ENCODE data around the gene TRPM8.

DNA sequence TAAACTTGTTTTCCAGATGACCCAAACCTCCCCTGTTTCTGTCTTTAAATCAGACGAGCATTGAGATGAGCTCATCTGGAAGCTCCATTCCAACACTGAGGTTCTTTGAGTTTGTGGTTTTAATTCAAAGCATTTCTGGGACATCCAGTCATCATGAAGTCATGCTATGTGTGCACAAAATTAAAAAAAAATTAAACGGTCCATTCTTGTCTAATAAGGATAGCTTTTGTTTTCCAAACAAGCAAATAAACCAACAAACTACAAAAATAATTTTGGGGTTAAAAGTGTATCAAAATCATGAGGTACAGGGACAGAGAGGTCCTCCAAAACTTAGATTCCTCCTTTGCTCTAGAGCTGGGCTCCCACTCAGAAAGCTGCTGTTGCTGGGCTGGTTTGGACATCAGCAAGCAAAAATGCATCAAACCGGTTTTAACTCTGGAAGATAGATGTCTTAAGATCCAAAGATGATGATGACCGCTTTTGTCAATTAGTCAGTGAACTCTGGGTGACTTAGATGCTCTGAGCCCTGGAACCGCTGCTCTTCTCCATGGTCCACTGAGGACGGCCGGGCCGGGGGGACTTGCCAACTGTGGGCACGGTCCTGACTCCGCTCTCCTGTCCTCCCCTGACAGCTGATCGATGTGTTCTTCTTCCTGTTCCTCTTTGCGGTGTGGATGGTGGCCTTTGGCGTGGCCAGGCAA lies 65.4 kb downstream of the TRPM8 start:
- TF ChIP-seq, protein P1, sequence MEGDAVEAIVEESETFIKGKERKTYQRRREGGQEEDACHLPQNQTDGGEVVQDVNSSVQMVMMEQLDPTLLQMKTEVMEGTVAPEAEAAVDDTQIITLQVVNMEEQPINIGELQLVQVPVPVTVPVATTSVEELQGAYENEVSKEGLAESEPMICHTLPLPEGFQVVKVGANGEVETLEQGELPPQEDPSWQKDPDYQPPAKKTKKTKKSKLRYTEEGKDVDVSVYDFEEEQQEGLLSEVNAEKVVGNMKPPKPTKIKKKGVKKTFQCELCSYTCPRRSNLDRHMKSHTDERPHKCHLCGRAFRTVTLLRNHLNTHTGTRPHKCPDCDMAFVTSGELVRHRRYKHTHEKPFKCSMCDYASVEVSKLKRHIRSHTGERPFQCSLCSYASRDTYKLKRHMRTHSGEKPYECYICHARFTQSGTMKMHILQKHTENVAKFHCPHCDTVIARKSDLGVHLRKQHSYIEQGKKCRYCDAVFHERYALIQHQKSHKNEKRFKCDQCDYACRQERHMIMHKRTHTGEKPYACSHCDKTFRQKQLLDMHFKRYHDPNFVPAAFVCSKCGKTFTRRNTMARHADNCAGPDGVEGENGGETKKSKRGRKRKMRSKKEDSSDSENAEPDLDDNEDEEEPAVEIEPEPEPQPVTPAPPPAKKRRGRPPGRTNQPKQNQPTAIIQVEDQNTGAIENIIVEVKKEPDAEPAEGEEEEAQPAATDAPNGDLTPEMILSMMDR (IDR thresholded peaks at IDR 0.05), result no peak
- TF ChIP-seq ZFX (IDR thresholded peaks at IDR 0.05; ENCODE audit: borderline replicate concordance), result no peak

Measured in 22Rv1 (cell line).